Measurements from ENCODE around the gene LRRC37A3. TPM values are rescaled to one million over a fixed set of nuclear protein-coding genes. Genes with fewer than 3 reads are reported as not detected.
"Not testable (repeated sequence)": the region's sequence is repeated elsewhere in the genome, so short reads cannot be mapped to it uniquely, and the experiment has no call there.

LRRC37A3 gene
- total RNA-seq, 1 experiment from 2014 or later = 34.1 TPM

- H3K9me3 Mint-ChIP-seq (ENCODE audit: low read depth, unreplicated experiment) = no peaks in the 10 kb centered on the region
These were observed 744 bp upstream of the LRRC37A3 start for GRCh38 chr17:64920026-64920418.

GRCh38 chr17:64918842-64919288 lies 413 bp downstream of the LRRC37A3 start:
- BruUV-seq (replicated peaks); H3K4me1 Mint-ChIP-seq (ENCODE audit: low read depth, unreplicated experiment); intact Hi-C loops (cut with micrococcal nuclease; ENCODE audit: unreplicated experiment); H3K9me3 Mint-ChIP-seq (ENCODE audit: low read depth, unreplicated experiment); H3K27me3 Mint-ChIP-seq (ENCODE audit: unreplicated experiment): not testable (repeated sequence)
- CTCF ChIA-PET = interaction anchor here (0.6 to 2.1 kb wide), 3 partner anchors 20 to 204 kb away, joined by 5 read pairs; no protein-coding TSS in a partner anchor
- peak overlapping the region; percentile 81 for H3K4me3 Mint-ChIP-seq (ENCODE audit: low read depth, unreplicated experiment)
- H3K36me3 Mint-ChIP-seq (ENCODE audit: insufficient read depth, unreplicated experiment) = peaks cover 18% of the 10 kb centered on the region
- DNase-seq = peak; percentile 54
- peak overlapping the region; percentile 83 for H3K27ac Mint-ChIP-seq (ENCODE audit: unreplicated experiment)

More at GRCh38 chr17:64920026-64920418, 744 bp upstream of the LRRC37A3 start:
- BruUV-seq (replicated peaks) = TSS peak; percentile 34
- Mint-ChIP-seq H3K27me3 (ENCODE audit: unreplicated experiment) (no peaks in the 10 kb centered on the region), H3K36me3 (ENCODE audit: insufficient read depth, unreplicated experiment) (peaks cover 18% of the 10 kb centered on the region), H3K4me3 (ENCODE audit: low read depth, unreplicated experiment) (peak overlapping the region; percentile 81), H3K4me1 (ENCODE audit: low read depth, unreplicated experiment) (no peaks in the 10 kb centered on the region), H3K27ac (ENCODE audit: unreplicated experiment) (peak overlapping the region; percentile 83)
- TF ChIP-seq CTCF (IDR thresholded peaks at IDR 0.05; ENCODE audit: unreplicated experiment) = no peak
- DNase-seq = peak; percentile 13
- CTCF ChIA-PET = interaction anchor here (2.1 kb wide), 1 partner anchor 19 kb away, joined by 5 read pairs; no protein-coding TSS in a partner anchor
- intact Hi-C loops (cut with micrococcal nuclease; ENCODE audit: unreplicated experiment) = loop anchor here (10.0 kb wide), 1 partner anchor 145 kb away; no protein-coding TSS in a partner anchor

GRCh38 chr17:64917540-64917939 lies 1.7 kb downstream of the LRRC37A3 start:
- CTCF ChIA-PET; H3K4me3 Mint-ChIP-seq (ENCODE audit: low read depth, unreplicated experiment); H3K27ac Mint-ChIP-seq (ENCODE audit: unreplicated experiment); H3K27me3 Mint-ChIP-seq (ENCODE audit: unreplicated experiment); H3K4me1 Mint-ChIP-seq (ENCODE audit: low read depth, unreplicated experiment); H3K9me3 Mint-ChIP-seq (ENCODE audit: low read depth, unreplicated experiment); intact Hi-C loops (cut with micrococcal nuclease; ENCODE audit: unreplicated experiment); BruUV-seq (replicated peaks); DNase-seq: not testable (repeated sequence)
- peaks cover 18% of the 10 kb centered on the region for H3K36me3 Mint-ChIP-seq (ENCODE audit: insufficient read depth, unreplicated experiment)

GRCh38 chr17:64915244-64915643 lies 4.0 kb downstream of the LRRC37A3 start:
- H3K9me3 Mint-ChIP-seq (ENCODE audit: low read depth, unreplicated experiment); CTCF ChIA-PET; BruUV-seq (replicated peaks); H3K27ac Mint-ChIP-seq (ENCODE audit: unreplicated experiment); H3K27me3 Mint-ChIP-seq (ENCODE audit: unreplicated experiment); H3K4me1 Mint-ChIP-seq (ENCODE audit: low read depth, unreplicated experiment); intact Hi-C loops (cut with micrococcal nuclease; ENCODE audit: unreplicated experiment); DNase-seq; H3K4me3 Mint-ChIP-seq (ENCODE audit: low read depth, unreplicated experiment): not testable (repeated sequence)
- peaks cover 14% of the 10 kb centered on the region for H3K36me3 Mint-ChIP-seq (ENCODE audit: insufficient read depth, unreplicated experiment)

- H3K9me3 Mint-ChIP-seq (ENCODE audit: low read depth, unreplicated experiment); BruUV-seq (replicated peaks); H3K4me3 Mint-ChIP-seq (ENCODE audit: low read depth, unreplicated experiment); H3K27me3 Mint-ChIP-seq (ENCODE audit: unreplicated experiment); H3K36me3 Mint-ChIP-seq (ENCODE audit: insufficient read depth, unreplicated experiment); H3K27ac Mint-ChIP-seq (ENCODE audit: unreplicated experiment); CTCF ChIA-PET; H3K4me1 Mint-ChIP-seq (ENCODE audit: low read depth, unreplicated experiment); DNase-seq; intact Hi-C loops (cut with micrococcal nuclease; ENCODE audit: unreplicated experiment): not testable (repeated sequence)
These were observed 9.1 kb downstream of the LRRC37A3 start for GRCh38 chr17:64910191-64910514.

GRCh38 chr17:64909511-64910190 lies 9.6 kb downstream of the LRRC37A3 start:
- intact Hi-C loops (cut with micrococcal nuclease; ENCODE audit: unreplicated experiment); H3K9me3 Mint-ChIP-seq (ENCODE audit: low read depth, unreplicated experiment); H3K36me3 Mint-ChIP-seq (ENCODE audit: insufficient read depth, unreplicated experiment); DNase-seq; H3K4me1 Mint-ChIP-seq (ENCODE audit: low read depth, unreplicated experiment); H3K4me3 Mint-ChIP-seq (ENCODE audit: low read depth, unreplicated experiment); BruUV-seq (replicated peaks); CTCF ChIA-PET; H3K27ac Mint-ChIP-seq (ENCODE audit: unreplicated experiment); H3K27me3 Mint-ChIP-seq (ENCODE audit: unreplicated experiment): not testable (repeated sequence)

GRCh38 chr17:64904069-64904468 lies 15.2 kb downstream of the LRRC37A3 start:
- H3K27me3 Mint-ChIP-seq (ENCODE audit: unreplicated experiment); DNase-seq; H3K27ac Mint-ChIP-seq (ENCODE audit: unreplicated experiment); intact Hi-C loops (cut with micrococcal nuclease; ENCODE audit: unreplicated experiment); H3K9me3 Mint-ChIP-seq (ENCODE audit: low read depth, unreplicated experiment); H3K36me3 Mint-ChIP-seq (ENCODE audit: insufficient read depth, unreplicated experiment); CTCF ChIA-PET; H3K4me3 Mint-ChIP-seq (ENCODE audit: low read depth, unreplicated experiment); H3K4me1 Mint-ChIP-seq (ENCODE audit: low read depth, unreplicated experiment): not testable (repeated sequence)
- TSS peak; percentile 9 for BruUV-seq (replicated peaks)

- H3K9me3 Mint-ChIP-seq (ENCODE audit: low read depth, unreplicated experiment); H3K4me1 Mint-ChIP-seq (ENCODE audit: low read depth, unreplicated experiment); intact Hi-C loops (cut with micrococcal nuclease; ENCODE audit: unreplicated experiment); DNase-seq; H3K36me3 Mint-ChIP-seq (ENCODE audit: insufficient read depth, unreplicated experiment); H3K4me3 Mint-ChIP-seq (ENCODE audit: low read depth, unreplicated experiment); BruUV-seq (replicated peaks); H3K27ac Mint-ChIP-seq (ENCODE audit: unreplicated experiment); CTCF ChIA-PET; H3K27me3 Mint-ChIP-seq (ENCODE audit: unreplicated experiment): not testable (repeated sequence)
These were observed 22.1 kb downstream of the LRRC37A3 start for GRCh38 chr17:64897136-64897535.

- H3K9me3 Mint-ChIP-seq (ENCODE audit: low read depth, unreplicated experiment); intact Hi-C loops (cut with micrococcal nuclease; ENCODE audit: unreplicated experiment); CTCF ChIA-PET; H3K36me3 Mint-ChIP-seq (ENCODE audit: insufficient read depth, unreplicated experiment); H3K4me1 Mint-ChIP-seq (ENCODE audit: low read depth, unreplicated experiment); H3K4me3 Mint-ChIP-seq (ENCODE audit: low read depth, unreplicated experiment); BruUV-seq (replicated peaks); DNase-seq; H3K27ac Mint-ChIP-seq (ENCODE audit: unreplicated experiment); H3K27me3 Mint-ChIP-seq (ENCODE audit: unreplicated experiment): not testable (repeated sequence)
These were observed 45.1 kb downstream of the LRRC37A3 start for GRCh38 chr17:64874210-64874609.
